Measurements from ENCODE around the gene ADAMTS8. TPM values are rescaled to one million over a fixed set of nuclear protein-coding genes. Genes with fewer than 3 reads are reported as not detected.

Gene ADAMTS8
- total RNA-seq, 2 experiments from 2014 or later = not detected

GRCh38 chr11:130472434-130472961 lies 44.1 kb upstream of the ADAMTS8 start:
- Mint-ChIP-seq H3K36me3 (ENCODE audit: low read depth) (no peaks in the 10 kb centered on the region), H3K27me3 (no peaks in the 10 kb centered on the region), H3K4me3 (no peak overlapping the region), H3K9me3 (no peaks in the 10 kb centered on the region), H3K4me1 (ENCODE audit: low read depth) (no peaks in the 10 kb centered on the region), H3K27ac (no peak overlapping the region)
- intact Hi-C loops (cut with micrococcal nuclease) = no loop called here
- POLR2A ChIA-PET = no interaction called here
- ATAC-seq (no peak), DNase-seq (no peak)
- no peak for TF ChIP-seq CTCF (IDR thresholded peaks at IDR 0.05)
- CTCF ChIA-PET = interaction anchor here (1.2 kb wide), 2 partner anchors 38 to 390 kb away, joined by 3 read pairs; no protein-coding TSS in a partner anchor

DNA sequence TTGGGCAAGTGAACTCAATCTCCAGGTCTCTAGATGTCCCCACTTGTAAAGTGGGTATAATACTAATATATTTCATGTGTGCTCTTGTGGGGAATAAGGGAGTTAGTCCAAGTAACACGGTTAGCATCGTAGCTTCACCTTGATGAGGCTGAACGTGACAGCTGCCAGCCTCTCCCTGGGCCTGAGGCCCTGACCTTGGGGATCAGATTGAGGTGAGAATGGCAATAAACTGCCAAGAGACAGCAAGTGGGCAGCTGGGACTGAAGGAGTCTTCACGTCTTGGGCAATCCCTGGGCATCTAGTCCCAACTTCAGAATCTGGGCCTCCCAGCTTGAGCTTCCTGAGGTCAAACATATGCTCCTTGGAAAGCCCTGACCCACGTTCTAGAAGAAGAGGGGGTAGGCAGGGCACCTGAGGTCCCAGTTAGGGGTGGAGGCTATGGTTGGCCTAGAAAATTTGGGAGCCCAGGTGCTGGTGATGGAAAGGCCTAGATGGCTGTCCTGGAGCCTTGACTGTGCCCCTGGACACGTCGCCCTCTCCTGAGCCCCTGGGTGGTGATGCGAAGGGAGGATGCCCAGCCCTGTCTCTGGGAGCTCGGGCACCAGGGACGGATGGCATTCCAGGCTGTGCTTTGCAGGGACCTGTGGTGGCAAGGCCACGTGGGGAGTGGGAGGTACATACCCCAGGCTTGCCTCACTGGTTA lies 43.5 kb upstream of the ADAMTS8 start:
- POLR2A ChIA-PET = interaction anchor here (0.6 kb wide), 1 partner anchor 18 kb away, joined by 6 read pairs; no protein-coding TSS in a partner anchor
- Mint-ChIP-seq H3K4me3 (no peak overlapping the region), H3K36me3 (ENCODE audit: low read depth) (no peaks in the 10 kb centered on the region), H3K9me3 (no peaks in the 10 kb centered on the region), H3K27ac (no peak overlapping the region), H3K4me1 (ENCODE audit: low read depth) (no peaks in the 10 kb centered on the region), H3K27me3 (no peaks in the 10 kb centered on the region)
- intact Hi-C loops (cut with micrococcal nuclease) = no loop called here
- no peak for TF ChIP-seq CTCF (IDR thresholded peaks at IDR 0.05)
- ATAC-seq (no peak), DNase-seq (no peak)
- CTCF ChIA-PET = interaction anchor here (1.2 kb wide), 1 partner anchor 390 kb away, joined by 3 read pairs; no protein-coding TSS in a partner anchor

DNA sequence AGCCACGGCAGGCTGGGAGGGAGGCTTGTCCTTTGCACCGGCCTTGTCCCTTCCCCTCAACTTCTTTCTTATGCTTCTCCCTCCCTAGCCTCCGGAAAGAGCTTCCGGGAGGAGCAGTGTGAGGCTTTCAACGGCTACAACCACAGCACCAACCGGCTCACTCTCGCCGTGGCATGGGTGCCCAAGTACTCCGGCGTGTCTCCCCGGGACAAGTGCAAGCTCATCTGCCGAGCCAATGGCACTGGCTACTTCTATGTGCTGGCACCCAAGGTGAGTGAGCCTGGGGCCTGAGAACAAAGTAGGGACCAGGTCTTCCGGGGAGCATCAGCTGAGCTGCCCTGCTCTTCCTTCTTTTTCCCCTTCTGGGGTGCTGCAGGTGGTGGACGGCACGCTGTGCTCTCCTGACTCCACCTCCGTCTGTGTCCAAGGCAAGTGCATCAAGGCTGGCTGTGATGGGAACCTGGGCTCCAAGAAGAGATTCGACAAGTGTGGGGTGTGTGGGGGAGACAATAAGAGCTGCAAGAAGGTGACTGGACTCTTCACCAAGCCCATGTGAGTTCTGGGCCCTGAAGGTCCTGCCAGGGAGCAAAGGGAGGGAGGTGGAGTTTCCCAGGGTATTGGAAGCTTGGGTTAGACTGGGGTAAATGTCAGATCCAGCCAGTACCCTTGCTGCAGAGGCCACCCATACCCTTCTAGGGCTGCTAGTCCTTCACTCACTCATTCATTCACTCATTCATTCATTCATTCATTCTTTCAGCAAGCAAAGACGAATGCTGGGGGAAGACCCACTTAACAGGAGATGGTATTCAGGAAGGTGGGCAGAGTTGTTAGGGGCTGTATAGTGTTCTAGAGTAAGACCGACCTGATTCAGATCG lies 42.7 kb upstream of the ADAMTS8 start:
- no peaks in the 10 kb centered on the region for H3K36me3 Mint-ChIP-seq (ENCODE audit: low read depth)
- H3K4me1 Mint-ChIP-seq (ENCODE audit: low read depth) = no peaks in the 10 kb centered on the region
- intact Hi-C loops (cut with micrococcal nuclease) = no loop called here
- DNase-seq = no peak
- TF ChIP-seq CTCF (IDR thresholded peaks at IDR 0.05) = no peak
- CTCF ChIA-PET = interaction anchor here (0.8 kb wide), 1 partner anchor 391 kb away, joined by 3 read pairs; no protein-coding TSS in a partner anchor
- no peak for ATAC-seq
- POLR2A ChIA-PET = interaction anchor here (0.6 kb wide), 1 partner anchor 17 kb away, joined by 6 read pairs; no protein-coding TSS in a partner anchor
- H3K27ac Mint-ChIP-seq = no peak overlapping the region
- no peak overlapping the region for H3K4me3 Mint-ChIP-seq
- no peaks in the 10 kb centered on the region for H3K9me3 Mint-ChIP-seq
- H3K27me3 Mint-ChIP-seq = no peaks in the 10 kb centered on the region

DNA sequence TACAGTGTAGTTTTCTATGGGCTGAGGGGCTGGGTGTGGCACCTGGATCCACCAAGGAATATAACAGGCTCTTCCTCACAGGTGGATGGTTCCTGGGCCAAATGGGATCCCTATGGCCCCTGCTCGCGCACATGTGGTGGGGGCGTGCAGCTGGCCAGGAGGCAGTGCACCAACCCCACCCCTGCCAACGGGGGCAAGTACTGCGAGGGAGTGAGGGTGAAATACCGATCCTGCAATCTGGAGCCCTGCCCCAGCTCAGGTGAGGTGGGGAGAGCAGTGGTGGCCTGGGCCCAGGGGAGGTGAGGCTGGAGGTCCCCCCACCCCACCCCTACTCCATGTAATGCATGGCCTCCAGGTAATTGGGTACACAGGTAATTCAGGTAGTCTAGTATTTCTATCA lies 40.8 kb upstream of the ADAMTS8 start:
- ChIA-PET POLR2A (no interaction called here), CTCF (no interaction called here)
- intact Hi-C loops (cut with micrococcal nuclease) = no loop called here
- H3K27ac Mint-ChIP-seq = no peak overlapping the region
- DNase-seq (no peak), ATAC-seq (no peak)
- H3K36me3 Mint-ChIP-seq (ENCODE audit: low read depth) = no peaks in the 10 kb centered on the region
- TF ChIP-seq CTCF (IDR thresholded peaks at IDR 0.05) = no peak
- no peaks in the 10 kb centered on the region for H3K27me3 Mint-ChIP-seq
- no peaks in the 10 kb centered on the region for H3K9me3 Mint-ChIP-seq
- H3K4me3 Mint-ChIP-seq = no peak overlapping the region
- no peaks in the 10 kb centered on the region for H3K4me1 Mint-ChIP-seq (ENCODE audit: low read depth)

All from activated CD8-positive, alpha-beta T cell treated with anti-CD3 and anti-CD28 coated beads for 36 hours (primary cell).